HFF-Myc (cell line): ENCODE measurements around the gene ACOXL.

Experiments used
- DNase-seq: peaks from one replicate; pipeline ENCODE4 v3.0.0-alpha.2; 2011; ENCODE audit warnings: low read depth; ENCODE audit errors: extremely low read depth
- H3K4me3 ChIP-seq: replicated peaks from 2 replicates; pipeline ENCODE4 v1.5.1; 2011; ENCODE audit warnings: low read depth, mild to moderate bottlenecking, control low read depth, low read length
- CTCF ChIP-seq: IDR thresholded peaks from 2 replicates; pipeline ENCODE4 v1.5.1; 2012; ENCODE audit warnings: mild to moderate bottlenecking, low read depth, low read length, control low read depth; ENCODE audit errors: missing control alignments

The ACOXL gene

GRCh38 chr2:110759411-110759810, 27.0 kb downstream of the ACOXL start:
- TF ChIP-seq CTCF: no peak
- no peak overlapping the region for H3K4me3 ChIP-seq
- DNase-seq: no peak

GRCh38 chr2:110764931-110765330, 32.6 kb downstream of the ACOXL start:
- no peak overlapping the region for H3K4me3 ChIP-seq
- no peak for TF ChIP-seq CTCF
- DNase-seq: no peak

GRCh38 chr2:110766291-110766690, 33.9 kb downstream of the ACOXL start:
- no peak for DNase-seq
- no peak overlapping the region for H3K4me3 ChIP-seq
- TF ChIP-seq CTCF: no peak

- no peak overlapping the region for H3K4me3 ChIP-seq
- DNase-seq: no peak
- TF ChIP-seq CTCF: no peak
Observed at GRCh38 chr2:110768591-110768990, 36.2 kb downstream of the ACOXL start.

- H3K4me3 ChIP-seq: no peak overlapping the region; the same call in 1 of the 2 replicates
- DNase-seq: peak; percentile 22
- no peak for TF ChIP-seq CTCF
Observed at GRCh38 chr2:110770404-110770958, 38.1 kb downstream of the ACOXL start.

GRCh38 chr2:110770959-110771431, 38.6 kb downstream of the ACOXL start:
- no peak overlapping the region; the same call in 1 of the 2 replicates for H3K4me3 ChIP-seq
- DNase-seq: peak; percentile 50
- TF ChIP-seq CTCF: no peak

- DNase-seq: no peak
- H3K4me3 ChIP-seq: no peak overlapping the region
- no peak for TF ChIP-seq CTCF
Observed at GRCh38 chr2:110771547-110772382, 39.4 kb downstream of the ACOXL start.
